Colonic mucosa (tissue), 4 donors: ENCODE measurements around the gene LAMTOR2. TPM values are rescaled to one million over a fixed set of nuclear protein-coding genes. Genes with fewer than 3 reads are reported as not detected.

Experiments
- DNase-seq: peaks from one replicate; pipeline ENCODE4 v3.0.0-alpha.2; 2020
- H3K27ac ChIP-seq: fragments of 200-600 bp; one replicate; pipeline ENCODE4 v1.8.0; 2021
- H3K27me3 ChIP-seq: fragments of 200-600 bp; one replicate; pipeline ENCODE4 v1.8.0; 2021
- H3K36me3 ChIP-seq: fragments of 200-600 bp; one replicate; pipeline ENCODE4 v1.8.0; 2021
- H3K4me1 ChIP-seq: fragments of 200-600 bp; one replicate; pipeline ENCODE4 v1.8.0; 2021; ENCODE audit warnings: mild to moderate bottlenecking
- H3K4me3 ChIP-seq: fragments of 200-600 bp; one replicate; pipeline ENCODE4 v1.8.0; 2021
- H3K9ac ChIP-seq, 2 donors: one replicate each; pipeline ENCODE4 v1.7.0; 2013; ENCODE audit warnings: control low read depth in 2 of 2, low read depth in 2 of 2, low read length in 2 of 2
- H3K9me3 ChIP-seq: fragments of 200-600 bp; one replicate; pipeline ENCODE4 v1.8.0; 2021
- intact Hi-C: fragments of 100-400 bp; cut with DNase I; formaldehyde crosslinking; loops from one replicate; pipeline ENCODE4 v1.14.1; 2022
- total RNA-seq, 2 donors: library from RNA; stranded (reverse); fragmentation: NEBNext Ultra II Directional in 1 of 2; extraction: Animal tissue kit (Norgen Biotek cat#: 25700) in 1 of 2; gene quantifications; one replicate each; pipeline ENCODE4 v1.2.1, GENCODE V29; 2021
- TF ChIP-seq, protein P1 (sequence below): fragments of 200-600 bp; IDR thresholded peaks from one replicate; pipeline ENCODE4 v1.8.0; 2022; ENCODE audit warnings: antibody characterized with exemption, mild to moderate bottlenecking
- donor health status: healthy.
- donor health status: DM: no; HTN: no; CAD: no.
- donor health status: DM: no; HTN: no; CAD: no.

LAMTOR2 gene
- total RNA-seq, 2 donors from 2014 or later: 69.4 to 83.9 TPM

- Histone ChIP-seq H3K36me3 (no peaks in the 10 kb centered on the region), H3K9me3 (no peaks in the 10 kb centered on the region), H3K4me1 (no peaks in the 10 kb centered on the region), H3K9ac (no peak overlapping the region), H3K4me3 (no peak overlapping the region), H3K27me3 (no peaks in the 10 kb centered on the region), H3K27ac (no peak overlapping the region)
- TF ChIP-seq, protein P1, sequence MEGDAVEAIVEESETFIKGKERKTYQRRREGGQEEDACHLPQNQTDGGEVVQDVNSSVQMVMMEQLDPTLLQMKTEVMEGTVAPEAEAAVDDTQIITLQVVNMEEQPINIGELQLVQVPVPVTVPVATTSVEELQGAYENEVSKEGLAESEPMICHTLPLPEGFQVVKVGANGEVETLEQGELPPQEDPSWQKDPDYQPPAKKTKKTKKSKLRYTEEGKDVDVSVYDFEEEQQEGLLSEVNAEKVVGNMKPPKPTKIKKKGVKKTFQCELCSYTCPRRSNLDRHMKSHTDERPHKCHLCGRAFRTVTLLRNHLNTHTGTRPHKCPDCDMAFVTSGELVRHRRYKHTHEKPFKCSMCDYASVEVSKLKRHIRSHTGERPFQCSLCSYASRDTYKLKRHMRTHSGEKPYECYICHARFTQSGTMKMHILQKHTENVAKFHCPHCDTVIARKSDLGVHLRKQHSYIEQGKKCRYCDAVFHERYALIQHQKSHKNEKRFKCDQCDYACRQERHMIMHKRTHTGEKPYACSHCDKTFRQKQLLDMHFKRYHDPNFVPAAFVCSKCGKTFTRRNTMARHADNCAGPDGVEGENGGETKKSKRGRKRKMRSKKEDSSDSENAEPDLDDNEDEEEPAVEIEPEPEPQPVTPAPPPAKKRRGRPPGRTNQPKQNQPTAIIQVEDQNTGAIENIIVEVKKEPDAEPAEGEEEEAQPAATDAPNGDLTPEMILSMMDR: no peak
- no peak for DNase-seq
- intact Hi-C loops: no loop called here
Measured at GRCh38 chr1:156078728-156079127, 24.1 kb downstream of the LAMTOR2 start.

DNA sequence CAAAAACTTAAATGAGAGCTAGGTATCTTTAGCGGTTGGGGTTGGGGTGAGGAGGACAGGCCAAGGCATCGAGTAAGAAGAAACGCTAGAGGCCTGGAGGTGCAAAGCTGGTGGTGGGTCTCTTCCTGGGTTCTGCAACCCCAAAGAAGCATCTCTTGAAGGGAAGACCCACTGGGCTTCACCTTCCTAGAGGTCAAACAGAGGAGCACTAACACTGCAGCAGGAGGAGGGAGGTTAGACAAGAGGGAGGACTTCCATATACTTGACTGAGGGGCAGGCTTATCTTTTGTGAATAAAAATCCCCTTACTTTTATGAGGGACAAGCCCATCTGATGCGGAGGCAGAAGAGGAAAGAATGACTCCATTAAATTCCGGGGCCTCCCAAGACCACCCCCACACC is 25.2 kb downstream of the LAMTOR2 start:
- intact Hi-C loops: no loop called here
- H3K4me3 ChIP-seq: no peak overlapping the region

GRCh38 chr1:156080241-156080862 is 25.8 kb downstream of the LAMTOR2 start:
- H3K4me3 ChIP-seq: no peak overlapping the region
- no peaks in the 10 kb centered on the region for H3K36me3 ChIP-seq
- H3K27me3 ChIP-seq: no peaks in the 10 kb centered on the region
- intact Hi-C loops: no loop called here
- H3K9me3 ChIP-seq: no peaks in the 10 kb centered on the region
- TF ChIP-seq, protein P1: no peak
- no peak for DNase-seq
- no peak overlapping the region for H3K27ac ChIP-seq
- no peak overlapping the region for H3K9ac ChIP-seq
- no peaks in the 10 kb centered on the region for H3K4me1 ChIP-seq

More for the DNA sequence above, 25.2 kb downstream of the LAMTOR2 start:
- H3K9ac ChIP-seq: no peak overlapping the region
- TF ChIP-seq, protein P1: no peak
- DNase-seq: no peak
- no peaks in the 10 kb centered on the region for H3K9me3 ChIP-seq
- H3K27me3 ChIP-seq: no peaks in the 10 kb centered on the region
- H3K36me3 ChIP-seq: no peaks in the 10 kb centered on the region
- H3K27ac ChIP-seq: no peak overlapping the region
- H3K4me1 ChIP-seq: no peaks in the 10 kb centered on the region

DNA sequence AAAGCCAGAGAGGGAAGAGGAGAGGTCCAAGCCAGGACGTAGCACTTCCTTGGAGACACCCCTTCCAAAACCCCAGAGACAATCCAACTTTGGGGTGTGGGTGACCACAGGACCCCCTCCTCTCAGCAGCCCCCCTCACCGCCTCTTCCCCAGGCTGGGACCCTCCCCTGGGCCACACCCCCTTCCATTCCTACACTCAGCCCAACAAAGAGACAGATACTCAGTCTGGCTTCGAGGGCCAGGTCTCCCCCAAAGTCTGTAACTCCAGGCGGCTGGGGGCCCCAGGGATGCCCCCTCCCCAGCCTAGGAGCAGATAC is 26.2 kb downstream of the LAMTOR2 start:
- Histone ChIP-seq H3K9ac (peak overlapping the region in 1 of 2 donors; percentile 60), H3K36me3 (no peaks in the 10 kb centered on the region), H3K9me3 (no peaks in the 10 kb centered on the region), H3K4me3 (no peak overlapping the region), H3K27ac (no peak overlapping the region), H3K4me1 (no peaks in the 10 kb centered on the region), H3K27me3 (no peaks in the 10 kb centered on the region)
- DNase-seq: no peak
- TF ChIP-seq, protein P1: no peak
- intact Hi-C loops: no loop called here

DNA sequence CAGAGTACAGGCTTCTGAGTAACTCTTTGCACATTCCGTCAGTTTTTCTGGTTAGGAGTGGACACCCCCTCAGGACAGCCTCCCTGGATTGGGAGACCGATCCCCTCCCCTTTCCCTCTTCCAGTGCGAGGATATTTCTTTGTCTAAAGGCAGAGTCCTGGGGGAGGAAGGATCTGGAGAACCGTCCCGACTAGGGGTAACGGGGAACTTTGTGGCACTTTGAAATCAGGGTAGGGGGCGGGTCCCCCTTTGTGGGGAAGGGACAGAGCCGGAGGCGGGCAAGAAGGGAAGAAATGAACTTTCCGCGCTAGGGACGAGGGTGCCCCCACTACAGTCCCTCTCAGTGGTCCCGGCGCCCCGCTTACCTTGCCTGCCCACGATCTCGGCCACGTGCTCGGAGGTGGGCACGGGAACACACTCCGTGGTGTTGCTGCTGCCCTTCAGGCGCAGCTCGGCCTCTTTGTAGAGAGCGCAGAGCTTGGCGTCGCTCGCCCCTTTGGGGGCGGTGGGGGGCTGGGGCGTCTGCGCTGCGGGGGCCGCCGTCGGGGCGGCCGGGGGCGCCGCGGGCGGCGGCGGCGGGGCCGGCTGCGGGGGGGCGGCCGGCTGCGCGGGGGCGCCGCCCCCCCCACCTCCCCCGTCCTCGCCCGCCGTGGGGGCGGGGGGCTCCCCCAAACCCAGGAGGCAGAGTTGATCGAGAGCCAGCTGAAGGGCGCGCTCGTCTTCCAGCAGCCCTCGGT is 26.8 kb downstream of the LAMTOR2 start:
- TF ChIP-seq, protein P1: no peak
- Histone ChIP-seq H3K27ac (no peak overlapping the region), H3K9ac (peak overlapping the region; percentile 14 to 60), H3K9me3 (no peaks in the 10 kb centered on the region), H3K27me3 (no peaks in the 10 kb centered on the region), H3K4me1 (no peaks in the 10 kb centered on the region), H3K4me3 (peak overlapping the region; percentile 80), H3K36me3 (no peaks in the 10 kb centered on the region)
- no peak for DNase-seq
- intact Hi-C loops: no loop called here
